ENCODE results near the gene EPHX1. TPM values are rescaled to one million over a fixed set of nuclear protein-coding genes. Genes with fewer than 3 reads are reported as not detected.

The EPHX1 gene
- total and polyA plus RNA-seq, 10 of the 15 experiments (the other 5 are each of a cell fraction or from before 2014, with no cell fraction given), result 0.33 to 2.9 (median 0.78) TPM; not detected in 2

- Histone ChIP-seq H3K4me2 (ENCODE audit: control insufficient read depth, insufficient read depth) (no peak overlapping the region), H2AFZ (ENCODE audit: control insufficient read depth, low read depth, low read length) (no peak overlapping the region), H3K9ac (ENCODE audit: control insufficient read depth, insufficient read depth, low read length) (no peak overlapping the region), H3K27ac (ENCODE audit: control insufficient read depth, insufficient read depth) (no peak overlapping the region), H3K9me3 (replicated peaks; ENCODE audit: control insufficient read depth, insufficient read depth, low read length) (no peaks in the 10 kb centered on the region), H3K27me3 (replicated peaks in 1 of 2; ENCODE audit: control insufficient read depth in 2 of 2, insufficient read depth in 2 of 2, low read length in 1 of 2) (no peaks in the 10 kb centered on the region), H4K20me1 (ENCODE audit: control insufficient read depth, insufficient read depth) (no peaks in the 10 kb centered on the region), H3K79me2 (ENCODE audit: control insufficient read depth, insufficient read depth, low read length) (no peaks in the 10 kb centered on the region), H3K4me1 (ENCODE audit: control insufficient read depth, insufficient read depth, low read length) (peaks cover 6% of the 10 kb centered on the region), H3K36me3 (ENCODE audit: control insufficient read depth in 2 of 2, insufficient read depth in 2 of 2, low read length in 1 of 2) (peaks cover 6 to 23% of the 10 kb centered on the region in 2 experiments), H3K4me3 (no peak overlapping the region)
- BruUV-seq (replicated peaks), result no TSS peak
- FAIRE-seq (no peak), DNase-seq (ENCODE audit: low read depth, low spot score) (no peak), ATAC-seq (no peak)
- POLR2A ChIA-PET, result interaction anchor here (1.5 kb wide), 1 partner anchor 12 kb away, joined by 6 read pairs; no protein-coding TSS in a partner anchor
- intact Hi-C loops (cut with micrococcal nuclease; ENCODE audit: unreplicated experiment), result no loop called here
- no peak for TF ChIP-seq SIX5 (IDR thresholded peaks at IDR 0.05; ENCODE audit: low read depth, low read length, severe bottlenecking)
- no peak for TF ChIP-seq FOXK2 (IDR thresholded peaks at IDR 0.05)
- no peak for TF ChIP-seq SUPT20H (IDR thresholded peaks at IDR 0.05; ENCODE audit: borderline replicate concordance, control insufficient read depth, low read depth, low read length)
- TF ChIP-seq MEF2B (IDR thresholded peaks at IDR 0.05; ENCODE audit: partially characterized antibody, poor library complexity, severe bottlenecking), result no peak
- TF ChIP-seq POLR2AphosphoS5 (IDR thresholded peaks at IDR 0.05; ENCODE audit: low read length), result no peak
- TF ChIP-seq MAX (IDR thresholded peaks at IDR 0.05; ENCODE audit: low read depth, low read length), result no peak
- TF ChIP-seq MTA2 (IDR thresholded peaks at IDR 0.05; ENCODE audit: low read depth), result no peak
- no peak for TF ChIP-seq KAT2A (conservative IDR thresholded peaks at IDR 0.05; ENCODE audit: control insufficient read depth, low read depth, low read length)
- no peak for TF ChIP-seq SKIL (IDR thresholded peaks at IDR 0.05; ENCODE audit: low read depth, poor library complexity, severe bottlenecking)
- no peak for TF ChIP-seq ESRRA (IDR thresholded peaks at IDR 0.05; ENCODE audit: low read length)
- TF ChIP-seq TCF12 (IDR thresholded peaks at IDR 0.05; ENCODE audit: low read depth, low read length), result no peak
- no peak for TF ChIP-seq HCFC1 (IDR thresholded peaks at IDR 0.05; ENCODE audit: low read length)
- TF ChIP-seq MYB (IDR thresholded peaks at IDR 0.05; ENCODE audit: borderline replicate concordance, low read depth, low read length), result no peak
- TF ChIP-seq PAX8 (IDR thresholded peaks at IDR 0.05), result no peak
- TF ChIP-seq KDM1A (IDR thresholded peaks at IDR 0.05; ENCODE audit: borderline replicate concordance), result no peak
- RAD21 ChIA-PET (ENCODE audit: unreplicated experiment), result interaction anchor here (0.5 kb wide), 1 partner anchor 446 kb away, joined by 4 read pairs; no protein-coding TSS in a partner anchor
- CTCF ChIA-PET, result no interaction called here
- in situ Hi-C loops (cut with MboI), result no loop called here
- WGBS (ENCODE audit: insufficient coverage, insufficient replicate concordance, low lambda C conversion rate, missing lambda C conversion rate), result 83% methylated on average over 3 of the region's 3 CpGs
- SMC1A ChIA-PET (ENCODE audit: uncharacterized antibody, unreplicated experiment), result interaction anchor here (0.6 to 2.7 kb wide), 3 partner anchors 10 to 332 kb away, joined by 3 to 8 read pairs (median 3); partner anchors contain the start of gene TMEM63A
Measured at GRCh38 chr1:225870911-225871310, 61.0 kb downstream of the EPHX1 start.
